GM23338 (cell line): ENCODE data around the gene MED9. TPM values are rescaled to one million over a fixed set of nuclear protein-coding genes. Genes with fewer than 3 reads are reported as not detected.

Source experiments
- ATAC-seq: fragments of 200-7000 bp; cut with Tn5 transposase; 3 replicates; pipeline ENCODE4 v1.9.1; 2020
- DNase-seq: peaks from one replicate; pipeline ENCODE4 v3.0.0-alpha.2; 2015; ENCODE audit warnings: low spot score
- H2AFZ ChIP-seq: fragments of 200-600 bp; sonication (generic); 2 replicates; pipeline ENCODE4 v1.8.0; 2016; ENCODE audit warnings: antibody characterized with exemption, mild to moderate bottlenecking, moderate library complexity
- H3F3A ChIP-seq: fragments of 200-600 bp; sonication (generic); replicated peaks from 2 replicates; pipeline ENCODE4 v1.8.0; 2017; ENCODE audit warnings: antibody characterized with exemption, mixed run types, low read depth
- H3K27ac ChIP-seq: fragments of 200-600 bp; sonication (generic); 2 replicates; pipeline ENCODE4 v1.6.1; 2016; ENCODE audit warnings: low read depth
- H3K27me3 ChIP-seq: fragments of 200-600 bp; sonication (generic); 2 replicates; pipeline ENCODE4 v1.8.0; 2016; ENCODE audit warnings: mild to moderate bottlenecking, mixed run types, moderate library complexity; ENCODE audit not compliant: insufficient read depth
- H3K36me3 ChIP-seq: fragments of 200-600 bp; sonication (generic); 2 replicates; pipeline ENCODE4 v1.8.0; 2016; ENCODE audit warnings: mild to moderate bottlenecking; ENCODE audit not compliant: insufficient read depth
- H3K4me1 ChIP-seq: fragments of 200-600 bp; sonication (generic); 2 replicates; pipeline ENCODE4 v1.8.0; 2016; ENCODE audit warnings: mild to moderate bottlenecking, moderate library complexity; ENCODE audit not compliant: insufficient read depth
- H3K4me2 ChIP-seq: fragments of 200-600 bp; sonication (generic); 2 replicates; pipeline ENCODE4 v1.7.1; 2017; ENCODE audit warnings: mixed run types
- H3K4me3 ChIP-seq: fragments of 200-600 bp; sonication (generic); 2 replicates; pipeline ENCODE4 v1.6.1; 2016; ENCODE audit warnings: mixed run types
- H3K79me2 ChIP-seq: fragments of 200-600 bp; sonication (generic); replicated peaks from 2 replicates; pipeline ENCODE4 v1.8.0; 2017; ENCODE audit warnings: mild to moderate bottlenecking; ENCODE audit not compliant: insufficient read depth
- H3K9me2 ChIP-seq: fragments of 200-600 bp; sonication (generic); 2 replicates; pipeline ENCODE4 v1.8.0; 2017; ENCODE audit not compliant: insufficient read depth
- H4K20me1 ChIP-seq: fragments of 200-600 bp; sonication (generic); replicated peaks from 2 replicates; pipeline ENCODE4 v1.8.0; 2017; ENCODE audit warnings: mild to moderate bottlenecking; ENCODE audit not compliant: insufficient read depth
- H3K27ac Mint-ChIP-seq: 2 replicates; pipeline ENCODE4 v1.8.0; 2020; ENCODE audit warnings: inconsistent platforms, mild to moderate bottlenecking, moderate library complexity, mixed read lengths
- H3K27me3 Mint-ChIP-seq: 3 replicates; pipeline ENCODE4 v1.8.0; 2022; ENCODE audit warnings: low read depth, mild to moderate bottlenecking, moderate library complexity, mixed read lengths, inconsistent platforms; ENCODE audit not compliant: insufficient read depth, poor library complexity
- H3K36me3 Mint-ChIP-seq: 3 replicates; pipeline ENCODE4 v1.8.0; 2021; ENCODE audit warnings: low read depth, mild to moderate bottlenecking, inconsistent platforms, moderate library complexity, mixed read lengths
- H3K4me1 Mint-ChIP-seq: 3 replicates; pipeline ENCODE4 v1.8.0; 2020; ENCODE audit warnings: mild to moderate bottlenecking, inconsistent platforms, mixed read lengths
- H3K4me3 Mint-ChIP-seq: 3 replicates; pipeline ENCODE4 v1.8.0; 2021; ENCODE audit warnings: moderate library complexity, mild to moderate bottlenecking, inconsistent platforms, mixed read lengths
- H3K9me3 Mint-ChIP-seq: 3 replicates; pipeline ENCODE4 v1.8.0; 2020; ENCODE audit warnings: moderate library complexity, mild to moderate bottlenecking, inconsistent platforms, mixed read lengths
- CREB1 ChIP-seq: fragments of 250-450 bp; sonication (Bioruptor Pico); IDR thresholded peaks from 2 replicates; pipeline ENCODE4 v1.5.0; 2020; ENCODE audit warnings: low read depth, mild to moderate bottlenecking, moderate library complexity
- EZH2 ChIP-seq: fragments of 200-600 bp; sonication (generic); IDR thresholded peaks from one replicate; pipeline ENCODE4 v1.8.0; 2017; ENCODE audit warnings: antibody characterized with exemption, mild to moderate bottlenecking, low read depth; ENCODE audit not compliant: unreplicated experiment
- JUNB ChIP-seq: IDR thresholded peaks from one replicate; pipeline ENCODE4 v1.6.1; 2016; ENCODE audit warnings: antibody characterized with exemption; ENCODE audit not compliant: unreplicated experiment
- NANOG ChIP-seq: IDR thresholded peaks from 2 replicates; pipeline ENCODE4 v1.6.1; 2016; ENCODE audit warnings: antibody characterized with exemption, borderline replicate concordance
- REST ChIP-seq: IDR thresholded peaks from one replicate; pipeline ENCODE4 v1.6.1; 2018; ENCODE audit warnings: antibody characterized with exemption; ENCODE audit not compliant: unreplicated experiment
- STAT1 ChIP-seq: IDR thresholded peaks from one replicate; pipeline ENCODE4 v1.6.1; 2016; ENCODE audit warnings: antibody characterized with exemption; ENCODE audit not compliant: unreplicated experiment
- polyA plus RNA-seq: library from polyadenylated mRNA; unstranded; fragments of >200 nt; fragmentation: Nextera tagmentation; extraction: Ambion mirVana; gene quantifications from 2 replicates; pipeline ENCODE4 v1.2.1, GENCODE V29; 2016
- total RNA-seq: library from RNA; depleted of rRNA; stranded (reverse); fragments of >200 nt; shearing (Covaris generic); gene quantifications from 2 replicates; pipeline ENCODE4 v1.2.3, GENCODE V29; 2014
- TF ChIP-seq, protein P1 (sequence below): IDR thresholded peaks from 2 replicates; pipeline ENCODE4 v1.6.1; 2016; ENCODE audit warnings: antibody characterized with exemption

MED9 gene
- total and polyA plus RNA-seq, 2 experiments from 2014 or later, result 17.3 to 19.9 TPM

GRCh38 chr17:17539591-17539990 lies 62.8 kb downstream of the MED9 start:
- H3K4me1 Mint-ChIP-seq, result peaks cover 4% of the 10 kb centered on the region; the same call in 1 of the 3 replicates
- no peak overlapping the region for H3K4me3 ChIP-seq
- H3K27me3 ChIP-seq, result no peaks in the 10 kb centered on the region
- H2AFZ ChIP-seq, result no peak overlapping the region
- H3F3A ChIP-seq, result no peaks in the 10 kb centered on the region
- no peaks in the 10 kb centered on the region for H3K9me3 Mint-ChIP-seq
- ATAC-seq (no peak), DNase-seq (no peak)
- no peak overlapping the region for H3K27ac Mint-ChIP-seq
- H3K36me3 ChIP-seq, result no peaks in the 10 kb centered on the region
- H4K20me1 ChIP-seq, result no peaks in the 10 kb centered on the region
- H3K4me3 Mint-ChIP-seq, result no peak overlapping the region
- H3K79me2 ChIP-seq, result no peaks in the 10 kb centered on the region
- H3K27me3 Mint-ChIP-seq, result peaks cover 4% of the 10 kb centered on the region
- no peaks in the 10 kb centered on the region for H3K9me2 ChIP-seq
- no peak overlapping the region for H3K4me2 ChIP-seq
- no peak for TF ChIP-seq NANOG
- H3K4me1 ChIP-seq, result no peaks in the 10 kb centered on the region
- H3K27ac ChIP-seq, result no peak overlapping the region
- no peaks in the 10 kb centered on the region for H3K36me3 Mint-ChIP-seq

GRCh38 chr17:17540278-17540906 lies 63.6 kb downstream of the MED9 start:
- Mint-ChIP-seq H3K36me3 (no peaks in the 10 kb centered on the region), H3K27ac (no peak overlapping the region; the same call in 1 of the 2 replicates), H3K4me1 (peaks cover 4% of the 10 kb centered on the region; the same call in 1 of the 3 replicates), H3K27me3 (peaks cover 4% of the 10 kb centered on the region), H3K9me3 (no peaks in the 10 kb centered on the region), H3K4me3 (no peak overlapping the region)
- Histone ChIP-seq H3K9me2 (no peaks in the 10 kb centered on the region), H3K4me1 (no peaks in the 10 kb centered on the region), H3F3A (no peaks in the 10 kb centered on the region), H2AFZ (no peak overlapping the region), H4K20me1 (no peaks in the 10 kb centered on the region), H3K36me3 (no peaks in the 10 kb centered on the region), H3K27ac (no peak overlapping the region), H3K79me2 (no peaks in the 10 kb centered on the region), H3K4me3 (no peak overlapping the region), H3K27me3 (no peaks in the 10 kb centered on the region), H3K4me2 (no peak overlapping the region)
- DNase-seq (peak; percentile 32), ATAC-seq (peak; percentile 66)
- TF ChIP-seq REST (peak; percentile 39), EZH2 (no peak)

DNA sequence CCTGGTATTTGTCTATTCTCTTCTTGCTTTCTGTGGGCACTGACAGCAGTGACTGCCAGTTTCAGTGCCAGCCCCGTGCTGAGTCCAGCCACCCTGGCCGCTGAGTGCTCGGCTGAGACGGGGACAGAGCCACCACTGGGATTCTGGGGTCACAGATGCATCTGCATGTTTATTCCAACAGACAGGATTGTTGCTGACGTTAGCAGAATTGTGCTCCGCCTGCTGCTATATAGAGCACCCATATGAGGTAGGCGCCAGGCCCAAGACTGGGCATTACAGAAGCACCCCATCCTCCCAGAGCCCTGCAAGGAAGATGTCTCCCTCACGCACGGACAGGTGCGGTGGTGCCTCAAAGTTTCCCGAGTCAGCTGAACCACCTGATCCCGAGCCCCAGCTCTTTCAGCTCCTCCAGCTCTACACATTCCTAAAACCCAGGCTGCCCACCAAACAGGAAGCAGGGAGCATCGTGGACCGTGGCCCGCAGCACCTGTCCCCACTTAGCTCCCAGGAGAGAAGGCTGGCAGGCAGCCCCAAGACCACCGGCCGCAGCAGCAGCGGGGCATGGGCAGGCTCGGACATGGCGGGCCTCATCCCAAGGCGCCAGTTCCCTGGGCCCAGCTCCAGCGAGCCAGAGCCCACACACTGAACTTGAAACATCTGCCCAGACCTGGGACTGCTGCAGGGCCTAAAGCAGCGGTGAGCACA lies 64.3 kb downstream of the MED9 start:
- no peaks in the 10 kb centered on the region for H3K36me3 ChIP-seq
- H3K27me3 ChIP-seq, result no peaks in the 10 kb centered on the region
- H3K9me3 Mint-ChIP-seq, result no peaks in the 10 kb centered on the region
- no peaks in the 10 kb centered on the region for H3K79me2 ChIP-seq
- no peak for TF ChIP-seq CREB1
- TF ChIP-seq EZH2, result no peak
- TF ChIP-seq REST, result no peak
- TF ChIP-seq, protein P1, sequence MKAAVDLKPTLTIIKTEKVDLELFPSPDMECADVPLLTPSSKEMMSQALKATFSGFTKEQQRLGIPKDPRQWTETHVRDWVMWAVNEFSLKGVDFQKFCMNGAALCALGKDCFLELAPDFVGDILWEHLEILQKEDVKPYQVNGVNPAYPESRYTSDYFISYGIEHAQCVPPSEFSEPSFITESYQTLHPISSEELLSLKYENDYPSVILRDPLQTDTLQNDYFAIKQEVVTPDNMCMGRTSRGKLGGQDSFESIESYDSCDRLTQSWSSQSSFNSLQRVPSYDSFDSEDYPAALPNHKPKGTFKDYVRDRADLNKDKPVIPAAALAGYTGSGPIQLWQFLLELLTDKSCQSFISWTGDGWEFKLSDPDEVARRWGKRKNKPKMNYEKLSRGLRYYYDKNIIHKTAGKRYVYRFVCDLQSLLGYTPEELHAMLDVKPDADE, result no peak
- no peak for TF ChIP-seq STAT1
- no peak for TF ChIP-seq JUNB
- peaks cover 4% of the 10 kb centered on the region for H3K27me3 Mint-ChIP-seq
- H3K4me3 Mint-ChIP-seq, result no peak overlapping the region
- H3K4me1 Mint-ChIP-seq, result peaks cover 4% of the 10 kb centered on the region; the same call in 1 of the 3 replicates
- ATAC-seq (no peak), DNase-seq (no peak)
- no peaks in the 10 kb centered on the region for H3K9me2 ChIP-seq
- no peaks in the 10 kb centered on the region for H3F3A ChIP-seq
- H3K4me1 ChIP-seq, result no peaks in the 10 kb centered on the region
- no peaks in the 10 kb centered on the region for H4K20me1 ChIP-seq
- no peak overlapping the region for H2AFZ ChIP-seq
- H3K27ac Mint-ChIP-seq, result no peak overlapping the region
- H3K4me2 ChIP-seq, result no peak overlapping the region
- no peaks in the 10 kb centered on the region for H3K36me3 Mint-ChIP-seq
- H3K4me3 ChIP-seq, result no peak overlapping the region
- H3K27ac ChIP-seq, result no peak overlapping the region
